Liver (tissue), 9 donors: Measurements from ENCODE around the gene RESP18. TPM values are rescaled to one million over a fixed set of nuclear protein-coding genes. Genes with fewer than 3 reads are reported as not detected.

ENCODE experiments used
- DNase-seq: peaks from one replicate; pipeline ENCODE4 v3.0.0-alpha.2; 2017; ENCODE audit warnings: low spot score
- H3K27ac ChIP-seq, 2 donors: one replicate each; pipeline ENCODE4 v1.7.0; 2013; ENCODE audit warnings: inconsistent platforms in 2 of 2, low read length in 2 of 2, control low read depth in 1 of 2, low read depth in 1 of 2, mild to moderate bottlenecking in 1 of 2
- H3K27me3 ChIP-seq, 4 donors: one replicate each; pipeline versions ENCODE4 v1.6.1 to v1.7.0; 2013; ENCODE audit warnings: low read length in 3 of 4, inconsistent platforms in 1 of 4, mild to moderate bottlenecking in 1 of 4, moderate library complexity in 1 of 4; ENCODE audit not compliant: control insufficient read depth in 4 of 4, insufficient read depth in 4 of 4
- H3K36me3 ChIP-seq, 4 donors: one replicate each; pipeline versions ENCODE4 v1.6.1 to v1.7.0; 2013; ENCODE audit warnings: low read length in 3 of 4, mild to moderate bottlenecking in 3 of 4, low read depth in 1 of 4, moderate library complexity in 1 of 4; ENCODE audit not compliant: control insufficient read depth in 4 of 4, insufficient read depth in 3 of 4
- H3K4me1 ChIP-seq, 4 donors: one replicate each; pipeline versions ENCODE4 v1.6.1 to v1.7.0; 2013; ENCODE audit warnings: low read length in 3 of 4, mild to moderate bottlenecking in 3 of 4, moderate library complexity in 1 of 4; ENCODE audit not compliant: control insufficient read depth in 4 of 4, insufficient read depth in 4 of 4
- H3K4me3 ChIP-seq, 3 donors: one replicate each; pipeline versions ENCODE4 v1.6.1 to v1.7.0; 2013; ENCODE audit warnings: low read length in 3 of 3, control low read depth in 1 of 3, low read depth in 1 of 3, mild to moderate bottlenecking in 1 of 3
- H3K9ac ChIP-seq, 2 donors: one replicate each; pipeline ENCODE4 v1.7.0; 2013; ENCODE audit warnings: low read length in 2 of 2, mild to moderate bottlenecking in 2 of 2, moderate library complexity in 2 of 2, control low read depth in 1 of 2, low read depth in 1 of 2
- H3K9me3 ChIP-seq, 4 donors: one replicate each; pipeline versions ENCODE4 v1.6.1 to v1.7.0; 2013; ENCODE audit warnings: low read length in 3 of 4; ENCODE audit not compliant: control insufficient read depth in 4 of 4
- ATF3 ChIP-seq: IDR thresholded peaks from 2 replicates; pipeline ENCODE4 v1.6.1; 2016; ENCODE audit warnings: antibody characterized with exemption
- EGR1 ChIP-seq, 2 donors: IDR thresholded peaks; 2 replicates each; pipeline ENCODE4 v1.6.1; 2016 to 2018; ENCODE audit warnings: antibody characterized with exemption in 2 of 2, low read depth in 2 of 2
- FOXA1 ChIP-seq: IDR thresholded peaks from 2 replicates; pipeline ENCODE4 v1.6.1; 2016; ENCODE audit warnings: antibody characterized with exemption
- FOXA2 ChIP-seq: IDR thresholded peaks from 2 replicates; pipeline ENCODE4 v1.6.1; 2016; ENCODE audit warnings: antibody characterized with exemption
- GABPA ChIP-seq, 2 donors: IDR thresholded peaks in 1 of 2; conservative IDR thresholded peaks in 1 of 2; 2 replicates each; pipeline ENCODE4 v1.6.1; 2016; ENCODE audit warnings: antibody characterized with exemption in 2 of 2, mild to moderate bottlenecking in 1 of 2, moderate library complexity in 1 of 2
- HNF4A ChIP-seq, 2 donors: conservative IDR thresholded peaks; 2 replicates each; pipeline ENCODE4 v1.6.1; 2016; ENCODE audit warnings: antibody characterized with exemption in 2 of 2, mild to moderate bottlenecking in 2 of 2
- HNF4G ChIP-seq: IDR thresholded peaks from 2 replicates; pipeline ENCODE4 v1.6.1; 2016; ENCODE audit warnings: antibody characterized with exemption
- JUND ChIP-seq, 2 donors: IDR thresholded peaks; 2 replicates each; pipeline ENCODE4 v1.6.1; 2016; ENCODE audit warnings: antibody characterized with exemption in 2 of 2
- NR2F2 ChIP-seq: IDR thresholded peaks from 2 replicates; pipeline ENCODE4 v1.6.1; 2016; ENCODE audit warnings: antibody characterized with exemption
- REST ChIP-seq: IDR thresholded peaks from 2 replicates; pipeline ENCODE4 v1.6.1; 2016; ENCODE audit warnings: antibody characterized with exemption, mild to moderate bottlenecking
- RXRA ChIP-seq, 2 donors: IDR thresholded peaks; 2 replicates each; pipeline ENCODE4 v1.6.1; 2017 to 2018; ENCODE audit warnings: antibody characterized with exemption in 2 of 2, mild to moderate bottlenecking in 1 of 2
- SP1 ChIP-seq: IDR thresholded peaks from 2 replicates; pipeline ENCODE4 v1.6.1; 2018; ENCODE audit warnings: antibody characterized with exemption, mild to moderate bottlenecking
- TAF1 ChIP-seq: conservative IDR thresholded peaks from 2 replicates; pipeline ENCODE4 v1.6.1; 2016; ENCODE audit warnings: antibody characterized with exemption, mild to moderate bottlenecking
- ZBTB33 ChIP-seq: IDR thresholded peaks from 2 replicates; pipeline ENCODE4 v1.6.1; 2016; ENCODE audit warnings: antibody characterized with exemption
- WGBS: extraction: QIAGEN DNeasy Blood & Tissue Kit; methylation state at CpG from one replicate; pipeline ENCODE4 v1.1.7; 2013; 5-methylcytosine and 5-hydroxymethylcytosine counted together
- polyA plus RNA-seq, 2 donors: library from polyadenylated mRNA; stranded (reverse) in 1 of 2; unstranded in 1 of 2; fragments of 200-250 nt in 1 of 2; fragments of >200 nt in 1 of 2; fragmentation: Nextera tagmentation in 1 of 2; extraction: Ambion mirVana in 1 of 2; gene quantifications; one replicate each; pipeline versions ENCODE4 v1.2.1 to v1.2.3, GENCODE V29; 2013 to 2015
- total RNA-seq, 2 donors: library from RNA; depleted of rRNA; stranded (reverse); fragments of >200 nt; gene quantifications; one replicate each; pipeline ENCODE4 v1.2.3, GENCODE V29; 2014
- TF ChIP-seq, protein P1 (sequence below): IDR thresholded peaks from 2 replicates; pipeline ENCODE4 v1.6.1; 2016; ENCODE audit warnings: antibody characterized with exemption
- TF ChIP-seq, protein P2 (sequence below): fragments of 150-350 bp; IDR thresholded peaks from 2 replicates; pipeline ENCODE4 v1.5.1; 2017; ENCODE audit warnings: improper control_type of control experiment, low read depth, low read length; ENCODE audit not compliant: missing input control
- donor health status: healthy.
- donor health status: healthy.
- donor health status: healthy.
- donor health status: healthy.
- donor health status: healthy.

The RESP18 gene
- total and polyA plus RNA-seq, 4 donors: not detected

GRCh38 chr2:219302412-219302968 lies 30.1 kb downstream of the RESP18 start:
- Histone ChIP-seq H3K4me1 (peaks cover 0 to 3% (median 1%) of the 10 kb centered on the region in 4 donors), H3K36me3 (no peaks in the 10 kb centered on the region), H3K9ac (no peak overlapping the region), H3K27me3 (no peaks in the 10 kb centered on the region), H3K27ac (no peak overlapping the region), H3K4me3 (no peak overlapping the region), H3K9me3 (no peaks in the 10 kb centered on the region)
- TF ChIP-seq RXRA (IDR thresholded peaks at IDR 0.05) (no peak), REST (no peak), GABPA (IDR thresholded peaks at IDR 0.05 in 1 of 2, conservative IDR thresholded peaks at IDR 0.05 in 1 of 2) (no peak), ATF3 (no peak), JUND (IDR thresholded peaks at IDR 0.05) (no peak), ZBTB33 (no peak), FOXA1 (no peak), EGR1 (IDR thresholded peaks at IDR 0.05; ENCODE audit: low read depth in 2 of 2) (no peak), NR2F2 (no peak), TAF1 (no peak), HNF4G (no peak), FOXA2 (no peak), SP1 (no peak)
- TF ChIP-seq, protein P1, sequence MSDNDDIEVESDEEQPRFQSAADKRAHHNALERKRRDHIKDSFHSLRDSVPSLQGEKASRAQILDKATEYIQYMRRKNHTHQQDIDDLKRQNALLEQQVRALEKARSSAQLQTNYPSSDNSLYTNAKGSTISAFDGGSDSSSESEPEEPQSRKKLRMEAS: no peak
- WGBS: 61% methylated on average over 11 of the region's 11 CpGs
- peak; percentile 27 for DNase-seq

- Histone ChIP-seq H3K9ac (no peak overlapping the region), H3K27me3 (no peaks in the 10 kb centered on the region), H3K36me3 (no peaks in the 10 kb centered on the region), H3K27ac (no peak overlapping the region), H3K4me3 (no peak overlapping the region), H3K4me1 (peaks cover 0 to 5% (median 3%) of the 10 kb centered on the region in 4 donors), H3K9me3 (no peaks in the 10 kb centered on the region)
- TF ChIP-seq HNF4A (conservative IDR thresholded peaks at IDR 0.05) (no peak), SP1 (no peak), TAF1 (no peak), HNF4G (no peak), FOXA2 (no peak), RXRA (IDR thresholded peaks at IDR 0.05) (no peak), GABPA (IDR thresholded peaks at IDR 0.05 in 1 of 2, conservative IDR thresholded peaks at IDR 0.05 in 1 of 2) (no peak)
- TF ChIP-seq, protein P2, sequence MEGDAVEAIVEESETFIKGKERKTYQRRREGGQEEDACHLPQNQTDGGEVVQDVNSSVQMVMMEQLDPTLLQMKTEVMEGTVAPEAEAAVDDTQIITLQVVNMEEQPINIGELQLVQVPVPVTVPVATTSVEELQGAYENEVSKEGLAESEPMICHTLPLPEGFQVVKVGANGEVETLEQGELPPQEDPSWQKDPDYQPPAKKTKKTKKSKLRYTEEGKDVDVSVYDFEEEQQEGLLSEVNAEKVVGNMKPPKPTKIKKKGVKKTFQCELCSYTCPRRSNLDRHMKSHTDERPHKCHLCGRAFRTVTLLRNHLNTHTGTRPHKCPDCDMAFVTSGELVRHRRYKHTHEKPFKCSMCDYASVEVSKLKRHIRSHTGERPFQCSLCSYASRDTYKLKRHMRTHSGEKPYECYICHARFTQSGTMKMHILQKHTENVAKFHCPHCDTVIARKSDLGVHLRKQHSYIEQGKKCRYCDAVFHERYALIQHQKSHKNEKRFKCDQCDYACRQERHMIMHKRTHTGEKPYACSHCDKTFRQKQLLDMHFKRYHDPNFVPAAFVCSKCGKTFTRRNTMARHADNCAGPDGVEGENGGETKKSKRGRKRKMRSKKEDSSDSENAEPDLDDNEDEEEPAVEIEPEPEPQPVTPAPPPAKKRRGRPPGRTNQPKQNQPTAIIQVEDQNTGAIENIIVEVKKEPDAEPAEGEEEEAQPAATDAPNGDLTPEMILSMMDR: no peak
- TF ChIP-seq, protein P1: no peak
- DNase-seq: peak; percentile 28
- 71% methylated on average over 5 of the region's 5 CpGs for WGBS
Measured at GRCh38 chr2:219300022-219300421, 32.5 kb downstream of the RESP18 start.
